Keratinocyte (primary cell): ENCODE results near the gene GALNT9. TPM values are rescaled to one million over a fixed set of nuclear protein-coding genes. Genes with fewer than 3 reads are reported as not detected.

Experiments
- DNase-seq: peaks from one replicate; pipeline ENCODE4 v3.0.0-alpha.2; 2011; ENCODE audit warnings: low read depth, missing footprints, low spot score
- FAIRE-seq: peaks from 2 replicates; lab custom pipeline; 2011; peaks lifted over from hg19 to GRCh38; lab: Jason Lieb, UNC
- H2AFZ ChIP-seq: 2 replicates; pipeline ENCODE4 v1.6.0; 2012; ENCODE audit warnings: low read length, control low read depth, inconsistent platforms; ENCODE audit not compliant: control insufficient read depth
- H3K27ac ChIP-seq: 2 replicates; pipeline ENCODE4 v1.5.1; 2011; ENCODE audit warnings: low read length; ENCODE audit not compliant: control insufficient read depth, insufficient read depth
- H3K27me3 ChIP-seq: 3 replicates; pipeline ENCODE4 v1.6.0; 2011; ENCODE audit warnings: low read length; ENCODE audit not compliant: control insufficient read depth, insufficient read depth; ENCODE audit errors: extremely low read depth
- H3K36me3 ChIP-seq, 2 experiments: 2 replicates in 1 of 2; 3 replicates in 1 of 2; pipeline ENCODE4 v1.5.1; 2011; ENCODE audit warnings: low read length in 2 of 2, mild to moderate bottlenecking in 1 of 2; ENCODE audit not compliant: control insufficient read depth in 2 of 2, insufficient read depth in 2 of 2; ENCODE audit errors: extremely low read depth in 1 of 2
- H3K4me1 ChIP-seq: 3 replicates; pipeline ENCODE4 v1.5.1; 2011; ENCODE audit warnings: low read length; ENCODE audit not compliant: control insufficient read depth, insufficient read depth; ENCODE audit errors: extremely low read depth
- H3K4me2 ChIP-seq: 3 replicates; pipeline ENCODE4 v1.6.0; 2011; ENCODE audit warnings: low read depth, low read length; ENCODE audit not compliant: control insufficient read depth, insufficient read depth; ENCODE audit errors: extremely low read depth
- H3K4me3 ChIP-seq, 3 experiments: fragments of 200-600 bp in 1 of 3; sonication (generic) in 1 of 3; 2 replicates in 2 of 3; 3 replicates in 1 of 3; pipeline ENCODE4 v1.5.1; 2011 to 2016; ENCODE audit warnings: low read length in 3 of 3, mild to moderate bottlenecking in 3 of 3, control low read depth in 2 of 3, inconsistent platforms in 1 of 3, low read depth in 1 of 3, mixed read lengths in 1 of 3, mixed run types in 1 of 3, moderate library complexity in 1 of 3; ENCODE audit not compliant: control insufficient read depth in 2 of 3, insufficient read depth in 2 of 3; ENCODE audit errors: extremely low read depth in 1 of 3
- H3K79me2 ChIP-seq: 2 replicates; pipeline ENCODE4 v1.6.0; 2012; ENCODE audit warnings: low read length; ENCODE audit not compliant: control insufficient read depth, insufficient read depth
- H3K9ac ChIP-seq: 3 replicates; pipeline ENCODE4 v1.6.0; 2011; ENCODE audit warnings: low read length; ENCODE audit not compliant: control insufficient read depth, insufficient read depth; ENCODE audit errors: extremely low read depth
- H3K9me1 ChIP-seq: 3 replicates; pipeline ENCODE4 v1.6.0; 2011; ENCODE audit warnings: low read length; ENCODE audit not compliant: control insufficient read depth, insufficient read depth; ENCODE audit errors: extremely low read depth
- H3K9me3 ChIP-seq: 2 replicates; pipeline ENCODE4 v1.5.1; 2012; ENCODE audit warnings: low read depth, low read length; ENCODE audit not compliant: control insufficient read depth
- H4K20me1 ChIP-seq: 3 replicates; pipeline ENCODE4 v1.6.0; 2011; ENCODE audit warnings: low read length; ENCODE audit not compliant: control insufficient read depth, insufficient read depth; ENCODE audit errors: extremely low read depth
- EZH2 ChIP-seq: IDR thresholded peaks from one replicate; pipeline ENCODE4 v1.6.1; 2012; ENCODE audit warnings: inconsistent platforms, mild to moderate bottlenecking, low read length, moderate library complexity
- dilution Hi-C: fragments of 300-500 bp; cut with MboI; formaldehyde crosslinking; loops from one replicate; pipeline ENCODE4 v1.7.0; 2020; ENCODE audit warnings: low sequenced_read_pairs; ENCODE audit not compliant: extremely low pct_ligation_motif_present
- polyA plus RNA-seq, 5 experiments: library from polyadenylated mRNA; depleted of rRNA in 3 of 5; stranded (reverse) in 3 of 5; stranded (forward) in 1 of 5; unstranded in 1 of 5; fragments of >200 nt; gene quantifications; 1 replicate in 1 of 5; 2 replicates in 3 of 5; 3 replicates in 1 of 5; pipeline versions ENCODE4 v1.2.1 to v1.2.3, GENCODE V29; 2011 to 2012; ENCODE audit warnings: missing spikeins in 2 of 5, low read depth in 1 of 5, low replicate concordance in 1 of 5
- TF ChIP-seq, protein P1 (sequence below), 3 experiments: IDR thresholded peaks in 1 of 3; conservative IDR thresholded peaks in 1 of 3; optimal IDR thresholded peaks in 1 of 3; 2 replicates in 2 of 3; 3 replicates in 1 of 3; pipeline versions ENCODE3 to v1.5.1; 2011; ENCODE audit warnings: low read length in 3 of 3, mild to moderate bottlenecking in 3 of 3, moderate library complexity in 2 of 3, control low read depth in 1 of 3, inconsistent platforms in 1 of 3; ENCODE audit not compliant: insufficient read depth in 2 of 3; ENCODE audit errors: extremely low read depth in 1 of 3

GALNT9 gene
- polyA plus RNA-seq, 1 donor (not counting 4 experiments of a cell fraction or from before 2014, with no cell fraction given): not detected

GRCh38 chr12:132335179-132335756 lies 5.9 kb upstream of the GALNT9 start:
- no peaks in the 10 kb centered on the region for H3K27me3 ChIP-seq
- peaks cover 23% of the 10 kb centered on the region for H3K9me3 ChIP-seq
- DNase-seq (no peak), FAIRE-seq (no peak)
- H3K36me3 ChIP-seq: no peaks in the 10 kb centered on the region
- no peak overlapping the region for H3K4me3 ChIP-seq
- no peak overlapping the region for H2AFZ ChIP-seq
- dilution Hi-C loops: no loop called here
- no peak overlapping the region for H3K27ac ChIP-seq
- no peaks in the 10 kb centered on the region for H3K9me1 ChIP-seq
- H3K4me2 ChIP-seq: no peak overlapping the region
- TF ChIP-seq, protein P1, sequence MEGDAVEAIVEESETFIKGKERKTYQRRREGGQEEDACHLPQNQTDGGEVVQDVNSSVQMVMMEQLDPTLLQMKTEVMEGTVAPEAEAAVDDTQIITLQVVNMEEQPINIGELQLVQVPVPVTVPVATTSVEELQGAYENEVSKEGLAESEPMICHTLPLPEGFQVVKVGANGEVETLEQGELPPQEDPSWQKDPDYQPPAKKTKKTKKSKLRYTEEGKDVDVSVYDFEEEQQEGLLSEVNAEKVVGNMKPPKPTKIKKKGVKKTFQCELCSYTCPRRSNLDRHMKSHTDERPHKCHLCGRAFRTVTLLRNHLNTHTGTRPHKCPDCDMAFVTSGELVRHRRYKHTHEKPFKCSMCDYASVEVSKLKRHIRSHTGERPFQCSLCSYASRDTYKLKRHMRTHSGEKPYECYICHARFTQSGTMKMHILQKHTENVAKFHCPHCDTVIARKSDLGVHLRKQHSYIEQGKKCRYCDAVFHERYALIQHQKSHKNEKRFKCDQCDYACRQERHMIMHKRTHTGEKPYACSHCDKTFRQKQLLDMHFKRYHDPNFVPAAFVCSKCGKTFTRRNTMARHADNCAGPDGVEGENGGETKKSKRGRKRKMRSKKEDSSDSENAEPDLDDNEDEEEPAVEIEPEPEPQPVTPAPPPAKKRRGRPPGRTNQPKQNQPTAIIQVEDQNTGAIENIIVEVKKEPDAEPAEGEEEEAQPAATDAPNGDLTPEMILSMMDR (optimal IDR thresholded peaks at IDR 0.05 in 1 of 3, IDR thresholded peaks at IDR 0.05 in 1 of 3, conservative IDR thresholded peaks at IDR 0.05 in 1 of 3; ENCODE audit: extremely low read depth in 1 of 3, insufficient read depth in 2 of 3, low read length in 3 of 3): no peak
- no peak for TF ChIP-seq EZH2
- H4K20me1 ChIP-seq: no peaks in the 10 kb centered on the region
- H3K9ac ChIP-seq: no peak overlapping the region
- no peaks in the 10 kb centered on the region for H3K79me2 ChIP-seq
- H3K4me1 ChIP-seq: no peaks in the 10 kb centered on the region

GRCh38 chr12:132333766-132334165 lies 4.4 kb upstream of the GALNT9 start:
- Histone ChIP-seq H3K9me3 (peaks cover 23% of the 10 kb centered on the region), H3K27me3 (peaks cover 4% of the 10 kb centered on the region), H4K20me1 (no peaks in the 10 kb centered on the region), H3K79me2 (no peaks in the 10 kb centered on the region), H3K4me3 (no peak overlapping the region), H3K4me2 (no peak overlapping the region), H3K9ac (no peak overlapping the region), H3K9me1 (no peaks in the 10 kb centered on the region), H3K36me3 (no peaks in the 10 kb centered on the region), H3K27ac (no peak overlapping the region), H2AFZ (no peak overlapping the region), H3K4me1 (no peaks in the 10 kb centered on the region)
- no peak for DNase-seq
- TF ChIP-seq, protein P1 (optimal IDR thresholded peaks at IDR 0.05 in 1 of 3, IDR thresholded peaks at IDR 0.05 in 1 of 3, conservative IDR thresholded peaks at IDR 0.05 in 1 of 3; ENCODE audit: extremely low read depth in 1 of 3, insufficient read depth in 2 of 3, low read length in 3 of 3): no peak
- no peak for TF ChIP-seq EZH2
- dilution Hi-C loops: no loop called here
- FAIRE-seq: no peak
